T-helper 1 cell treated with Interleukin-12 subunit alpha and Interleukin-12 subunit beta and Interleukin-4 antibody, amounts not matched to agents 30 μg/mL and 1 μg/mL, for 36 hours (primary cell): ENCODE measurements around the gene ZNF202.
"Not testable (repeated sequence)": the region's sequence is repeated elsewhere in the genome, so short reads cannot be mapped to it uniquely, and the experiment has no call there.

Experiments used
- H3K27ac Mint-ChIP-seq: one replicate; pipeline ENCODE4 v1.8.0; 2021; ENCODE audit warnings: mild to moderate bottlenecking, mixed read lengths
- H3K27me3 Mint-ChIP-seq: one replicate; pipeline ENCODE4 v1.8.0; 2021; ENCODE audit warnings: low read depth, mixed read lengths
- H3K36me3 Mint-ChIP-seq: one replicate; pipeline ENCODE4 v1.8.0; 2021; ENCODE audit warnings: low read depth, mixed read lengths
- H3K4me1 Mint-ChIP-seq: one replicate; pipeline ENCODE4 v1.8.0; 2021; ENCODE audit warnings: low read depth, mixed read lengths
- H3K4me3 Mint-ChIP-seq: one replicate; pipeline ENCODE4 v1.8.0; 2021; ENCODE audit warnings: mild to moderate bottlenecking, moderate library complexity, mixed read lengths
- H3K9me3 Mint-ChIP-seq: one replicate; pipeline ENCODE4 v1.8.0; 2021; ENCODE audit warnings: mixed read lengths

Gene ZNF202

GRCh38 chr11:123754101-123754568 lies 12.7 kb upstream of the ZNF202 start, which contains the start of gene OR6X1:
Gene OR6X1, minus strand, starts transcription at chr11:123754518. Its CDS starts 0 bp downstream, at chr11:123754518.
- Mint-ChIP-seq H3K36me3 (peaks cover 3% of the 10 kb centered on the region), H3K4me3 (peak within 1 kb of the TSS; percentile 66), H3K4me1 (peaks cover 50% of the 10 kb centered on the region), H3K27me3 (peaks cover 23% of the 10 kb centered on the region), H3K27ac (peak within 1 kb of the TSS; percentile 79), H3K9me3 (peaks cover 4% of the 10 kb centered on the region)

- Mint-ChIP-seq H3K36me3 (peaks cover 2% of the 10 kb centered on the region), H3K27ac (peak overlapping the region; percentile 79), H3K4me1 (peaks cover 43% of the 10 kb centered on the region), H3K27me3 (peaks cover 32% of the 10 kb centered on the region), H3K9me3 (peaks cover 4% of the 10 kb centered on the region), H3K4me3 (peak overlapping the region; percentile 19)
Measured at GRCh38 chr11:123753110-123753509, 11.7 kb upstream of the ZNF202 start.

DNA sequence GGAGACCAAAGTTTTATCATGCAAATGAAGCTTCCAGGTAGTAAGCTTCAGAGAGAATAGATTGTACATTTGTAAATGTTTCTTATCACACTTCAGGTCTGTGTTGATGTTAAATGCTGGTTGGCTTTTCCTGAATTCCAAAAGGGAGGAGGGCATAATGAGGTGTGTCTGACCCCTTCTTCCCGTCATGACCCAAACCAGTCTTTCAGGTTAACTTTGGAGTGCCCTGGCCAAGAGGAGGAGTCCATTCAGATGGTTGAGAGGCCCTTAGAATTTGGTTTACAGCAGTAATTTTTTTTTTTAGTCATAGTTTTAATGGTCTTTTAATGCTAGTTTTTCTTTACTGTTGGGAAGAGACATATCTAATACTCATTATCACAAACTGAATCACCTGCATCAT lies 10.3 kb upstream of the ZNF202 start:
- peaks cover 2% of the 10 kb centered on the region for H3K36me3 Mint-ChIP-seq
- H3K9me3 Mint-ChIP-seq: no peaks in the 10 kb centered on the region
- H3K27ac Mint-ChIP-seq: no peak overlapping the region
- peaks cover 41% of the 10 kb centered on the region for H3K27me3 Mint-ChIP-seq
- H3K4me3 Mint-ChIP-seq: no peak overlapping the region
- peaks cover 39% of the 10 kb centered on the region for H3K4me1 Mint-ChIP-seq

GRCh38 chr11:123748349-123748748 lies 6.9 kb upstream of the ZNF202 start:
- not testable (repeated sequence) for H3K36me3 Mint-ChIP-seq, H3K4me3 Mint-ChIP-seq, H3K27ac Mint-ChIP-seq, H3K9me3 Mint-ChIP-seq
- peaks cover 11% of the 10 kb centered on the region for H3K4me1 Mint-ChIP-seq
- peaks cover 58% of the 10 kb centered on the region for H3K27me3 Mint-ChIP-seq

DNA sequence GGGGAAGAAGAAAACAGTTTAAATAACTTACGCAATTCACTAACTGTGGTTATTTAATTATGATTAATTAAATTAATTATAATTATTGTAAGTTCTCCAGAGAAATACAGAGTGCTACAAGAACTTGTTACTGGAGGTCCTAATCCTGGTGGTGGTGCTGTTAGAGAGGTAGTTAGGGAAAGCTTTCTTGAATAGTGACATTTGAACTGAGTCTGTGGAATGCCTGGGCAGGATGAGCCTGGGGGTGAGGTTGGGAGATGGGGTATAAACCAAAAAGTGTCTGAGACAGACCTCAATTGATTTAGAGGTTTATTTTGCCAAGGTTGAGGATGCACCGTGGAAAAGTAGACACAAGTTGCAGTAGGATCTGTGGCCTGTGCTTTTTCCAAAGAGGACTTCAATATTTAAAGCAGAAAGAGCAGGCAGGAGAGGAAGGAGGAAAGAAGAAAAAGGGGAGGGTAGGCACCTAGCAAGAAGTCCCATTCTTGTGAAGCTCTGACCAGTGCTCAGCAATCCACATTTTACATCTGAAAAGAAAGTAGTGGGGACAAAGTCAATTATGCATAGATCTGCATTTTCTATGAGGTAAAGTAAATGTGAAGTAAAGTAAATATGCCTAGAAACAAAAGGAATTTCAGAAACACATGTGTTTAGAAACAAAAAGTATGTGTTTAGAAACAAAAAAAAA lies 4.4 kb upstream of the ZNF202 start:
- no peak overlapping the region for H3K4me3 Mint-ChIP-seq
- H3K27ac Mint-ChIP-seq: no peak overlapping the region
- H3K36me3 Mint-ChIP-seq: no peaks in the 10 kb centered on the region
- H3K9me3 Mint-ChIP-seq: no peaks in the 10 kb centered on the region
- peaks cover 49% of the 10 kb centered on the region for H3K27me3 Mint-ChIP-seq
- peaks cover 8% of the 10 kb centered on the region for H3K4me1 Mint-ChIP-seq

DNA sequence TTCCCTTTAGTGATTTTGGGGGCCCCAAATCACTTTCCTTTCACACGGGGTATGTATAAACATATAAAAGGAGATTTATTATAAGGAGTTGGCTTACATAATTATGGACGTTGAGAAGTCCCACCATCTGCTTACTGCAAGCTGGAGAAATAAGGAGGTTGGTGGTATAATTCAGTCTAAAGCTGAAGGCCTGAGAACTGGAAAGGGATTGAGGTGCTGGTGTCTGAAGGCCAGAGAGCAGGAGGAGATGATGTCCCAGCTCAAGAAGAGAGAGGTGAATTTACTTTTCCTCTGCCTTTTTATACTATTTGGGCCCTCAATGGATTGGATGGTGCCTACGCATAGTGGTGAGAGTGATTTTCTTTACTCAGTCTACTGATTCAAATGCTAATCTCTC lies 1.3 kb upstream of the ZNF202 start:
- H3K27ac Mint-ChIP-seq: no peak overlapping the region

DNA sequence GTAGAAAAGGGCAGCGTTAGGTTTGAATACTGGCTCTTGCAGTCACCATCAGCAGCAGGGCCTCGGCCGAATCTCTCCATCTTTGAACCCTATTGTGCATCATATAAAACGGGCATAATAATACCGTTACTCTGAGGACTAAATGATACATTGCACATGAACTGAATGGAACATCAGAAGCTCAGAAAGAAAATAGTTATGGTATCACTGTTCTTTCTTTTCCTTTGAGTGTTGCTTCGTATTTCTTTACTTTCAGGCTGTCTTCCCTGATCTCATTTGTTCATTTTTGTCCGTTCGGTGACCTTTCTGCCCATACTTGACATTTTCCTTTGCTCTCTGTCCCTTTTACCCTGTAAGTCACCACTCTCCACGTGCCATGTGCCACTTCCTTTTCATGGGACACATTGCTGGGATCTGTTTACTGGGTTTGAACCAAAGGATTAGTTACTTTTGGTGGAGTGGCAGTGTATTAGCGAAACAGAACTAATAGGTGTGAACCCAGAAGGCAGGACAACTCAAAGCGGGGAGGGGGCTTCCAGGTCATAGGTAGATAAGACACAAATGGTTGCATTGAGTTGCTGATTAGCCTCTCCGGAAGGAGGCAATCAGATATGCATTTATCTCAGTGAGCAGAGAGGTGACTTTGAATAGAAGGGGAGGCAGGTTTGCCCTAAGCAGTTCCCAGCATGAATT lies 717 bp upstream of the ZNF202 start:
- H3K4me3 Mint-ChIP-seq: peak overlapping the region; percentile 84
- H3K9me3 Mint-ChIP-seq: no peaks in the 10 kb centered on the region
- peaks cover 18% of the 10 kb centered on the region for H3K27me3 Mint-ChIP-seq
- H3K27ac Mint-ChIP-seq: peak overlapping the region; percentile 89
- peaks cover 12% of the 10 kb centered on the region for H3K36me3 Mint-ChIP-seq
- H3K4me1 Mint-ChIP-seq: peaks cover 23% of the 10 kb centered on the region

More for the DNA sequence above, 1.3 kb upstream of the ZNF202 start:
- peak overlapping the region; percentile 84 for H3K4me3 Mint-ChIP-seq
- peaks cover 22% of the 10 kb centered on the region for H3K27me3 Mint-ChIP-seq
- H3K9me3 Mint-ChIP-seq: no peaks in the 10 kb centered on the region
- peaks cover 23% of the 10 kb centered on the region for H3K4me1 Mint-ChIP-seq
- peaks cover 7% of the 10 kb centered on the region for H3K36me3 Mint-ChIP-seq

DNA sequence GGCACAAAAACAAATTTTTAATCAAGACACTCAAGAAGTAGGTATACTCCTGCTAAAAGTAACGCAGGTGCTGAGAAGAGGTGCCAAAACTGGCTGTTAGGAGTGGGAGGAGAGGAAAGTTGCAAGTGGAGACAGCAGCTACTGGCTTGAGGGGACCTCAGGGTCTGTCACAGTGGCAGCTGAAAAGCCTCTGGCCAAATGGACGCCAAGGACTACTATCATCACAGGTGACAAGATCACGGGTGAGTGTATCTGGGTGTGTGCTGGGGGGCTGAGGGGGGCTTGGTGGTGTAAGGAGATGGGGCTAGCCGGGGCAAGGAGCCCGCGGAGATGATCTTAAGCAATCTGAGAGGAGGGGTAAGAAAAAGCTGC lies 687 bp downstream of the ZNF202 start:
- Mint-ChIP-seq H3K27ac (peak overlapping the region; percentile 78), H3K27me3 (peaks cover 10% of the 10 kb centered on the region), H3K9me3 (no peaks in the 10 kb centered on the region), H3K4me1 (peaks cover 23% of the 10 kb centered on the region), H3K36me3 (peaks cover 12% of the 10 kb centered on the region), H3K4me3 (peak overlapping the region; percentile 84)

DNA sequence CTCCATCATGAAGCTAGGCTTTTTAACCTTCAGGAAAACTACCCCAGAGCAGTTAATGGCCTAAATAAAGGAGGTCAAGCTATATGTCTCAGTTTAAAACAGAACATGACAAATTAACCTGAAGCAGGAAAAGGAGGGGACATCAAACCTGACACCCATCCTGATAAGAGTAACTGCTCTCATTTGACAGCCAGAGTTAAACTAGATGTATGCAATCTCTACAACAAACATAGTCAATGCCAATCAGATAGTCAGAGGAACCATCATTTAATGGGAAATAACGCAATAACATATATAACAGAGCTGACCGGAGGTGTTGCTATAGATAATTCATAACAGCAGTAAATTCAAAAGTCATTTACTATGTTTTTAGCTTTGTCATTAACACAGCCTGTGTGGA lies 3.1 kb downstream of the ZNF202 start:
- no peaks in the 10 kb centered on the region for H3K9me3 Mint-ChIP-seq
- H3K27me3 Mint-ChIP-seq: no peaks in the 10 kb centered on the region
- no peak overlapping the region for H3K4me3 Mint-ChIP-seq
- peaks cover 26% of the 10 kb centered on the region for H3K4me1 Mint-ChIP-seq
- H3K27ac Mint-ChIP-seq: no peak overlapping the region
- H3K36me3 Mint-ChIP-seq: peaks cover 20% of the 10 kb centered on the region

DNA sequence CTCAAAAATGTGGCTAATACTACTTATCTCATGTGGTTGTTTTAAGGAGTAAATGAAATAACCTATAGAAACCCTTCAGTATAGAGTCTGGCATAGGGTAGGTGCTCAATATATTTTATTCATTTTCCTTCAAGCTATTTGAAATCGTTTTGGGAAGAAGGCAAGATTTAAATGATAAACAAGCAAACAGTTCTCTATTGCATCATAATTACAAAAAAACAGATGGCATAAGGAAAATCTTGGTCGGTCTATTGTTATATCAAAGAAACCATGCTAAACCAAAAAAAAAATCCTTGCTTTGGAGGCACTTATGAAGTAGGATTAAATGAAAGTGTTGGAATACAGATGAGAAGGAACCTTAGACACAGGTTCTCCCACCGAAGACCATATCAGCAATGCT lies 4.7 kb downstream of the ZNF202 start:
- Mint-ChIP-seq H3K9me3 (no peaks in the 10 kb centered on the region), H3K4me1 (peaks cover 19% of the 10 kb centered on the region), H3K27me3 (no peaks in the 10 kb centered on the region), H3K36me3 (peaks cover 20% of the 10 kb centered on the region), H3K4me3 (no peak overlapping the region), H3K27ac (no peak overlapping the region)

GRCh38 chr11:123729602-123730001 lies 11.9 kb downstream of the ZNF202 start:
- Mint-ChIP-seq H3K4me1 (peaks cover 2% of the 10 kb centered on the region), H3K4me3 (no peak overlapping the region), H3K9me3 (peaks cover 21% of the 10 kb centered on the region), H3K27me3 (no peaks in the 10 kb centered on the region), H3K36me3 (peaks cover 59% of the 10 kb centered on the region), H3K27ac (no peak overlapping the region)

GRCh38 chr11:123725995-123726655 lies 15.3 kb downstream of the ZNF202 start:
- Mint-ChIP-seq H3K4me1 (no peaks in the 10 kb centered on the region), H3K36me3 (peaks cover 58% of the 10 kb centered on the region), H3K27ac (no peak overlapping the region)

DNA sequence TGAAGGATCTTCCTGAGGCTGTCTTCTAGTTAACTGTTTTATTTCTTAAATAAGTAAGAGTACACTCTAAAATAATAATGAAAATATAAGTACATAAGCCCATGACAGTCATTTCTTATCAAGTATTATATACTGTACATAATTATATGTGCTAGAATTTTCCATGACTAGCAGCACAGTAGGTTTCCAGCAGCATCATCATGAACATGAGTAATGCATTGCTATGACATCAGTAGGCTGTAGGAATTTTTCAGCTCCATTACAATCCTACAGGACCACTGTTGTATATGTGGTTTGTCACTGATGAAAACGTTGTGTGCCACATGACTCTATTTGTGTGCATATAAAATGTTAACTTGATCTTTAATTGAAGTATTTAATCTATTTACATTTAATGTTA lies 22.0 kb downstream of the ZNF202 start:
- H3K36me3 Mint-ChIP-seq: peaks cover 2% of the 10 kb centered on the region
- no peak overlapping the region for H3K27ac Mint-ChIP-seq
- peaks cover 19% of the 10 kb centered on the region for H3K27me3 Mint-ChIP-seq
- H3K4me3 Mint-ChIP-seq: no peak overlapping the region
- no peaks in the 10 kb centered on the region for H3K4me1 Mint-ChIP-seq
- H3K9me3 Mint-ChIP-seq: no peaks in the 10 kb centered on the region

More at GRCh38 chr11:123725995-123726655, 15.3 kb downstream of the ZNF202 start:
- Mint-ChIP-seq H3K27me3 (no peaks in the 10 kb centered on the region), H3K4me3 (no peak overlapping the region), H3K9me3 (peaks cover 21% of the 10 kb centered on the region)

- H3K4me3 Mint-ChIP-seq: no peak overlapping the region
- no peaks in the 10 kb centered on the region for H3K9me3 Mint-ChIP-seq
- H3K27ac Mint-ChIP-seq: no peak overlapping the region
- no peaks in the 10 kb centered on the region for H3K4me1 Mint-ChIP-seq
- no peaks in the 10 kb centered on the region for H3K36me3 Mint-ChIP-seq
- peaks cover 19% of the 10 kb centered on the region for H3K27me3 Mint-ChIP-seq
Measured at GRCh38 chr11:123718469-123718868, 23.0 kb downstream of the ZNF202 start.

GRCh38 chr11:123718063-123718462 lies 23.4 kb downstream of the ZNF202 start:
- no peaks in the 10 kb centered on the region for H3K4me1 Mint-ChIP-seq
- no peak overlapping the region for H3K4me3 Mint-ChIP-seq
- H3K27ac Mint-ChIP-seq: no peak overlapping the region
- H3K9me3 Mint-ChIP-seq: no peaks in the 10 kb centered on the region
- peaks cover 19% of the 10 kb centered on the region for H3K27me3 Mint-ChIP-seq
- no peaks in the 10 kb centered on the region for H3K36me3 Mint-ChIP-seq
